Measurements from ENCODE around the gene DCLK1. TPM values are rescaled to one million over a fixed set of nuclear protein-coding genes. Genes with fewer than 3 reads are reported as not detected.

The DCLK1 gene
- total RNA-seq, 2 donors from 2014 or later, result 64.4 to 112 TPM

DNA sequence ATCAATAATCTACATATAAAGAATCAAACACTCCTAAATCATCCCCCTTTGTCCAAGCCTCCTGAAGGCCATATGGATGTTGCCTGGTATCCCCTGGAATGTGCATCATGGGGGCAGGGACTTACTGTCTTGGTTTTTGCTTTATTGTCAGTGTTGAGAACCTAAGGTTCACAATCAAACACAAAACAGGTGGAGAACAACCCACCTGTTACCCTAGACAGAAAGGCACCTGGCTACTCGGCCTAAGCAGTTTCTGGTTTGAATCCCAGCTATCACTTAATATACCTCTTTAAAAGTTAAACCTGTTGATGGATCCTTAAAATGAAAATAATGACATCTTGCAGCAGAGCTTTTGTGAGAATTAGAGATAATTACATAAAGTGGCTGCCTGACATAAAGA is 68.9 kb downstream of the DCLK1 start:
- no peak for DNase-seq (ENCODE audit: low spot score)
- intact Hi-C loops (cut with DNase I), result no loop called here

DNA sequence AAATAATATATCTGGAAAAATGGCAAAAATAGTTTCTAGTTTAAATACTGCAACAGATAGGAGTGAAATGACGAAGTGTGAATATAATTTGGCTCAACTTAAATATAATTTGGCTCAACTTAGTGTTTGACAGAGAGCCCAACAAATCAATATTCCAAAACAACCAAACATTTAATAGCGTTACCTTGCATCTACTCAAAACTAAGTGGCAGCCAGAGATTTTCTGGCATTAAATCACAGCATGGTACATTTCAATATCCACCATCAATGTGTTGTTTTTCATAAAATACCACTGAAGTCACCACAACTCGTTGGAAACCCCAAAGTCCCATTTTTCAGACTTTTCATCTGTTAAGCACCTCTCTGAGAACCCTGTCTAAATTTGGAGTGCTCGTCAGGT is 69.6 kb downstream of the DCLK1 start:
- intact Hi-C loops (cut with DNase I), result no loop called here

DNA sequence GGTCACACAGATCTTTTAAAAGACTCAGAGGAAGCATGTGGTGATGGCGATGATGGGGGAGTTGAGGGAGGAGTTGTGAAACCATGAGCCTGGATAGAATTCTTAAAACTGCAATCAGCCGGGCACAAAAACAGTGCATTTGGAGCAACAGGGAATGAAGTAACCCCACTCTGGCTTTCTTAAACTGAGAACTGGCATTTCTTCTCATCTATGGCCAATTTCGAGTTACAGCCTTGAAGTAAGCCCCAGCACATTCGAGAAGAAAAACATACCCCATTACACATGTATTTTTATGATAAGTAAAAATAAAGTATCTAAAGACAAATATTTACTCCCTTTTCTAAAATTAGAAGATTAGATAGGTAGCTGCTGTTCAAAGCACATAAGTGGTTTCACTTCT is 70.1 kb downstream of the DCLK1 start:
- intact Hi-C loops (cut with DNase I), result no loop called here
- DNase-seq (ENCODE audit: low spot score), result no peak

More for the DNA sequence above, 69.6 kb downstream of the DCLK1 start:
- no peak for DNase-seq (ENCODE audit: low spot score)

DNA sequence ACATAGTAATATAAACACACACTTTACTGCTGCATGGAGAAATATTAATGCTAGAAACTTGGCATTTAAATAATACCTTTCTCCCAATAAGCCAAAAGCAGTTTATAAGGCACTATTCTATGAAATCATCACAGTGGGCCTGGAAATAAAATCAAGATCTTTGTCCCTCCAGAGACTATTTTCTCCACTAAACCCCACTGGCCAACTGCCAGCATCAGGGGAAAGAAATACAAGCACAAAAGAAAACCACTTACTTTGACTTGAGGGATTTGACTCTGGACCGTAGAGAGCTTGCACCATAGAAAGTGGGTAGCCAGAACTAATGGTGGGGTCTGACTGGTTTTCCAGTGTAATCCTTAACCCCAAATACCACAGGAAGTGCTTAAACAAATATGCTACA is 71.9 kb downstream of the DCLK1 start:
- DNase-seq (ENCODE audit: low spot score), result no peak
- intact Hi-C loops (cut with DNase I), result no loop called here

DNA sequence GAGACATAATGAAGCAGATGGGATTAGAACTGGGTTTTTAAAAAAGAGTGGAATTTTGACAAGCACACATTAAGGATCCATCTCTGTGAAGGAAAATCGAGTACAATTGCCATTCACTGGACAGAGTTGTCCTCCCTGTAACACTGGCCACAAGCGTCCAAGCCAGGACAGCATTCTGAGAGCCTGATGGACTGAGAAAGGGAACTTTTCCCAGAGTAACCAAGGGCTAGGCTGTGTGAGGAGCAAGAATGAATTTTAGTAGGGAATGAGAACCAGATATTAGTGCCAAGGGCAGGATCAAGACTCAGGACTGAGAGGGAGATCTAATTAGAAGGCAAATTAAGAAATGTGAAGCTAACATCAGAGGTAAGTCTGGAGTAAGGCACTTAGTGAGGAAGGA is 73.1 kb downstream of the DCLK1 start:
- intact Hi-C loops (cut with DNase I), result no loop called here
- no peak for DNase-seq (ENCODE audit: low spot score)

DNA sequence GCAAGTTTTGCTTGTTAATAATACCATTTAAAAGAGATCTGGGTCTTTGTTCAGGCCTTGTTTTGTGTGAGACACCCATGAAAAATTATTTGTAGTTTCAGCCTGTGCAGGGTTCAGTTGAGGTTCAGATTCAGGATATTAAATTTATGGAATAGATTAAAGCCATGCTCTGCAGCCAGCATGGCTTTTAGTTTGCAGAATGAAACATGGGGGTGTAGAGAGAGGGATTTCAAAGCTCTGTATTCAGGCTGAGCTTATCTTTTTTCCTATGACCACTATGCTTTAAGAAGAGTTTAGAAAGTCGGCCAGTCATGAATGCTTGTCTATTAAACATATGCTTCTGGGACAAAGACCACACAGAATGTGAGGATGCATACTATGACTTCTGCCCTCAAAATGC is 73.6 kb downstream of the DCLK1 start:
- DNase-seq (ENCODE audit: low spot score), result no peak
- intact Hi-C loops (cut with DNase I), result no loop called here

DNA sequence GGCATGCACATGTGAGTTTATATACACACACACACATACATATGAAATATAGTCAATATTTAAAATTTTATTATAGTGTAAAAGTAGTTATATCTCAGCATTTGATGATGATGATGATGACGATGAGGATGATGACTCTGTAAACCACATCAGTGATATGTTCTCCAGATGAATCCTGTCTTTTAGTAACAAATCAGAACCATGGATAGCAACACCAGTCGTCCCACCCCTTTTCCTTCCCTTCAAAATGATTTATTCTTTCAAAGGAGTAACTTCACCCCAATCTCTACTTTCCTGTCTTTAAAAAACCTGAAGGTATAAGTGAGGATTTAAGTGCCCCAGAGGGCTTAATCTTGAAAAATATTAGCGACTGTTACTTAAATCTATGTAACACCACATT is 74.1 kb downstream of the DCLK1 start:
- no peak for DNase-seq (ENCODE audit: low spot score)
- intact Hi-C loops (cut with DNase I), result no loop called here

DNA sequence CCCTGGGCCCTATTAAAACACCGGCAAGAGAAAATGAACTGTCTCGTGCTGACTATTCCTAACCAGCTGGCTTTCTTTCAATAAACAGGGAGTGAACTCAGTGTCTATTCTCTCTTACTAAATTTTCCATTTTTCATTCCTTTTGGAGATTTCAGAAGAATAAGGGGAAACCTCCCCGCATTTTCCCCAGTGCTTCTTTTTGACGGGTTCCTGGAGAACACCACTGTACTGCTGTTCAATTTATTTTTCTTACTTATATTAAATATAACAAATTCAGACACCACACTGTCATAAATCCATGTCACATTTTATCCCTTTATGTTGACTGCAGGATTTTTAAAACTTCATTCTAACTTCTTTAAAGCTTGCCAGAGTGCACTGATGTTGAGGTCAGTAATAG is 75.8 kb downstream of the DCLK1 start:
- DNase-seq (ENCODE audit: low spot score), result no peak
- intact Hi-C loops (cut with DNase I), result no loop called here

DNA sequence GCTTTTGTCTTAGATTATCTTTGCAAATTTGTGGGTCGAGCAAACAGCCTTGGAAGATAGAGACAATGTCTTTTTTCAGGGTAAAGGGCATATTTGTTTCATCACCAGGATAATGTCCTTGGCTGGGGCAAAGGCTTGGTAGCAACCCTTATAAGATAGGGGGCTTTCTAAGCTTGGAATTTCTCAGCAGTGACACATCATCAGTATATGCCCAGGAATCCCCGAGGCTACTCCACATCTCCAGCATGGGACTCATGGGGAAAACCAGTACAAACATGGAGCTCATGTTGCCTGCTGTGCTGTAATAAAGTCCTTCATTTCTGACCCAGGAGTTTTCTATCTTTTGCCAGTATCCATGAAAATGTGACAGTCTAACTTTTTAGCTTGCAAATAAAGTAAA is 77.1 kb downstream of the DCLK1 start:
- no peak for DNase-seq (ENCODE audit: low spot score)
- intact Hi-C loops (cut with DNase I), result no loop called here

DNA sequence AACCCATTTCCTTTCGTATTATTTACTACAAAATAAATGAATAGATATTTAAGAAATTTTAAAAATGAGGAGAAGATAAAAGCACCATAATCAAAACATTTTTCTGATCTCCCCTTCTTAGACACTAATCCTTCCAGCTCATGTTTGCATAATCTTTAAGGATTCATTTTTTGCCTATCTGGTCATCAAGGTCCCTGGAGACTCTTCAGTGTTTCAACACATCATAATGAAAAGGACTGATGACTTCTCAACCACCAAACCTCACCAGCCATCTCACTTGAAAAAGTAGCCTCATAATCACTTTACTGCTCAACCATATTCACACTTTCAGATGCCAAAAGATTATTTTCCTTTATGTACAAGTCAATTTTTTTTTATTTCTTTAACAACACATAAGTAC is 80.1 kb downstream of the DCLK1 start:
- intact Hi-C loops (cut with DNase I), result no loop called here
- DNase-seq (ENCODE audit: low spot score), result no peak

DNA sequence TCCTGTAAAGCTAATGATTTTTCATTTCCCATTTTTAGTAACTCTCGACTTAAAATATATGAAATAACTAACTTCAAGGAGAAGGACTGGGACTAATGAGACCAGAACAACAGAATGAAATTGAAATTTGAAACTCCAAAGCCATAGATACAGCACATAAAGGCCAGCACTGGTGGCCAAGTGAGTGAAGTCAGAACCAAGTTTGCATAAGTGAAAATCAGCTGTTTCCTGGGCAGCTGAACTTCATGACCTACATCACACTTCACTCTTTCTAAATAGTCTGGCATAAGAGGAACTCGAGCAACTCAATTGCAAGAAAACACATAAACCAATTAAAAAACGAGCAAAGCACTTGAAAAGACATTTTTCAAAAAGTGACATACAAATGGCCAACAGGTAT is 84.5 kb downstream of the DCLK1 start:
- intact Hi-C loops (cut with DNase I), result no loop called here
- no peak for DNase-seq (ENCODE audit: low spot score)

DNA sequence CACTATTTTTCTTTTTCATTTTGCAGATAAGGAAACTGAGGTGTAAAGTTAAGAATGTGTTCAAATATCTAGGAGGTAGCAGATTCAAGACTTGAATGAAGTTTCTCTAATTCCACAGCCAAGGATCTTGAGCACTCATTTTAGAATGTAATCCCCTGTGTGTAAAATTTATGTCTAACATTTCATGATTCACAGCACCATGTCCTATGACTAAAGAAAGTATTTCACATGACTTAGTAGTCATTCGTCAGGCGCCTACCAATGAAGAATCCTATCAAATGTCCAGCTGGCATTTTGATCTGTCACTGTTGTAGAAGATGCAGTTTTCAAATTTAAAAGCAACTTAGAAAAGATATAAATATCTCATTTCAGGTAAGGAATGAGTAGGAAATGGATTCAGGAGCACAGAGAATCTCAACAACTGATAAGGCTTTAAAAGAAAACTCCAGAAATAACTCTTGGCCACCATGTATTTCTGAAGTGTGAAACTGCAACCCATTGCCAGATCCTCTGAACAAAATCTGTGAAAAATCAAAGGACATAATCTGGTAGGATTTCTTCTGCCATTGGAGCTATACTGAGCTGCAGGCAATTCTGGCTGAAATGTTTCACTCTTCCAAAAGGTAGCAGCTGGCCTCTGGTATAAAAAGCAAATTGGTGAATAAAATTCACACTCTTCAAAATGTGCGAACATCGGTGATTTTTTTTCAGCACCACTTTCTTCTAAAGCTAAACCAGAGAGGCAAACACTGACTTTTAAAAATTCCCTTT is 92.2 kb downstream of the DCLK1 start:
- intact Hi-C loops (cut with DNase I), result no loop called here
- DNase-seq (ENCODE audit: low spot score), result no peak

DNA sequence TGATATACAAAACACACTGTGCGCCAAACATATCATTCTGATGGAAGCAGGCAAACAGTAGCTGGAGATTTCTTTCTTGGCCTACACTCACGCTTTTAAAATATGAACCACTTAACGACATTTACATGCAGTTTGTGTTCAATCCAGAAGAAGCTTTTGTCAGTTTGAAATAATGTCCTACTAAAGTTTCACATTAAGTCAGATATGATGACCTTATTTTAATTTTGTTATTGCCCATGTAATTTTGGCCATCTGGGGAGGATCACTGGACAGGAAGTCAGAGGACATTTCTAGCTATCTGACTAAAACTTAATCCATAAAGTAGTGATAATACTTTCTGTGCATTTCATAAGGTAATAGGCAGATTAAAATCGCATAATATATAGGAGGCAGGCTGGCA is 98.1 kb downstream of the DCLK1 start:
- no peak for DNase-seq (ENCODE audit: low spot score)
- intact Hi-C loops (cut with DNase I), result no loop called here

DNA sequence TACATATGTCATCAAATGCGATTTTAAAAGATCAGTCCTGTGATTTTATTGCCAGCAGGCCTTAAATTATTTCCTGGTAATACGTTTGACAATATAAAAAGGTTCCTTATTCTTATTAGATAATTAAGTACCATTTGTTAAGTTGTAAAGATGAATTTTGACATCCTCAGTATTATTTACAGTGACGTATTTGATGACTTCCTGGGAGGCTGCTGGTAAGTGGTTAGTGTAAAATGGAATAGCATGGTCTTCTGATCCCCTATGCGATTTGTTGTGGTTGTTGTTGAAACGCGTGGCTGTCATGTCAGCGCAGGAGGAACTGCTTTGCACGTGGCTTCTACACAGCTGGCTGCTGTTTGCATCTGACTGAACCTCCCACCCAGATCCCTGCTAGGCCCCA is 99.7 kb downstream of the DCLK1 start:
- intact Hi-C loops (cut with DNase I), result no loop called here
- no peak for DNase-seq (ENCODE audit: low spot score)

DNA sequence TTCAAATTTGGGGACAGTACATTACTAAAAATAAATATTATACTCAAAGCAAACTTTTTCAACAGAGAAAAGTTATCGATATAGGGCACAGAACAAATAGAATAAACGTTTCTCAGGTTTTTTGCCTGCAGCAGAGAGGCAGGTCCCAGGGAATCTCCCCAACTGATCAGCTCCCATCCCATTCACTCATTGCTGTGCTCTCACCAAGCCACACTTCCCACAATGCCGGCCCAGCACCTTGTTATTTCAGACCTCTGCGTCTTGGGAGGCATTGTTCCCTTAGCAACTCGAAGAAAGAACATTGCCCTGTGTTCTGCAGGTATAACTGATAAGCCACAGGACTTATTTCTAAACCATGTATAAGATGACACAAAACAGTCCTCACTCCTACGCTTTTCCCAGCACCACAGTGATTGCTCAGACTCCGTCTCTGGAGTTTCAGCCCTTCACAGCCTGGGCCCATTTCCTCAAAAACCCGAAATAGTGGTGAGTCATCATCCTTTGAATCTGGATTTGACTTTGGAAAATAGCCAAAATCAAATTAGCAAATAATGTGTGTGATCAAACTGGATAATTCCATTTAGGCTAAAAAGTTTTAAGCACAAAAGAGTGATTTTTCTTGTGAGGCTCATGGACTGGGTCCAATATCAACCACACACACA is 100.4 kb downstream of the DCLK1 start:
- intact Hi-C loops (cut with DNase I), result no loop called here
- no peak for DNase-seq (ENCODE audit: low spot score)

DNA sequence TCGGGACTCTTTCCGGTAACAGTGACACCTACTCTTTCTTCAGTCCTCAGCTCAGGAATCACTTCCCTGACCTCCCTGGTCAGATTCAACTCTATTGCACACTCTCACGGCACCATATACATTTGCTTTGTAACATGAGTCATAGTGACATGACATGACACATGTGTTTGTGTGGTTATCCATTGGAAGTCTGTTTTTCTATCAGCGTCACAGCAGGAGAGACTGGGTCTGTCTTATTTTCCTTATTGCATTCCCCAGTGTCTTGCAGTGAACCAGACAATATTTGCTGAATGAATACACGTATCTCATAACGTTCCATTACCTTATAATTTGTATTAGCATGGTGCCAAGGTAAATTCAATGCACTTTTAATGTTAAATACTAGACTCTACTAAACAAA is 102.0 kb downstream of the DCLK1 start:
- DNase-seq (ENCODE audit: low spot score), result no peak
- intact Hi-C loops (cut with DNase I), result no loop called here

DNA sequence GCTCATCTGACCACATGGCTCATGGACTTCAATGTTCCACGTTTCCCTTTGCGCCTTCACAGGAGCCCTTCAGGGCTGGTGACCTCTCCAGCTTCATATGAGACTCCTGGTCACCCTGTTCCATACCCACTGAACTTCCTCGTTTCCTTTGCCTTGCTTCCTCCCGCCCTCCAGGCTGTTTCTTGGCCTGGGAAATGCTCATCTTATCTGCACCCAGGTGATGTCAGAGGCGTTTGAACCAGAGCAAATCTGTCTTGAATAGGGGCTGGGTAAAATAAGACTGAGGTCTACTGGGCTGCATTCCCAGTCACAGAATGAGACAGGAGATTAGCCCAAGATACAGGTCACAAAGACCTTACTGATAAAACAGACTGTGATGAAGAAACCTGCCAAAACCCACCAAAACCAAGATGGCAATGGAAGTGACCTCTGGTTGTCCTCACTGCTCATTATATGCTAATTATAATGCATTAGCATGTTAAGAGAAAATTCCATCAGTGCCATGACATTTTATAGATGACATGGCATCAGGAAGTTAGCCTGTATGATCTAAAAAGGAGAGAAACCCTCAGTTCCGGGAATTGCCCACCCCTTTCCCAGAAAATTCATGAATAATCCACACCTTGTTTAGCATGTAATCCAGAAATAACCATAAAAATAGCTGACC is 102.7 kb downstream of the DCLK1 start:
- intact Hi-C loops (cut with DNase I), result no loop called here

DNA sequence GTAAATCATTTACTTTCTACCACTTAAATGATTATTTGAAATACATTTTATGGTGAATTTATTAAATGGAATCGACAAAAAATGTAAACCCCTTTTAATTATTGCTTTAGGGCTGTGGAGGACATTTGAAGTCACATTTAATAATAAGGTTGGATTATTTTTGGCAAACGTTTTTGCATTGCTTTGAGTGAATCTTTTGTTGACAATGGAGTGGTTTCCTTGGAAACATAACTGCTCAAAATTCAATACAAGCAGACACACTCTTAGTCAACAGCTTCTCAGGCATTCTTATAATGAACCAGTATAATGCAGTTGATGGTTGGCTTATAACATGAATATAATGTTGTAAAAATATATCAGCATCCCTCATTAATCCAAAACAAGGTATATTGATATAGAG is 104.7 kb downstream of the DCLK1 start:
- DNase-seq (ENCODE audit: low spot score), result no peak
- intact Hi-C loops (cut with DNase I), result no loop called here

More for the DNA sequence above, 102.7 kb downstream of the DCLK1 start:
- no peak for DNase-seq (ENCODE audit: low spot score)

DNA sequence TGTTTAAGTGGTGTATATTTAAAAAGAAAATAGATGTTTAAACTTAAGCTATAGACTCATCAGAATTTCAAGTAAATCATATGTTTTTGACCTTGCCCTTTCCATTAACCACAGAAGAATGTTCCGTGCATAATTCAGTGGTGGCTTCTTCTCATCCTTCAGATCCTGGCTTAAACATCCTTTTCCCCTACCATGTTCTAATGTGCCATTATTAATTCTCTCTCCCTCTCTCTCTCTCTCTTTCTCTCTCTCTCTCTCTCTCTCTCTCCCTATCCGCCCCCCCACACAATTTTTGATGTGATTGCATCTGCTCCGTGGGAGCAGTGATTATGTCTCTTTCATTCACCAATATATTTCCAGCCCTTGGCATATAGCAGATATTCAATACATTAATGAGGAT is 116.4 kb downstream of the DCLK1 start:
- no peak for DNase-seq (ENCODE audit: low spot score)
- intact Hi-C loops (cut with DNase I), result no loop called here

DNA sequence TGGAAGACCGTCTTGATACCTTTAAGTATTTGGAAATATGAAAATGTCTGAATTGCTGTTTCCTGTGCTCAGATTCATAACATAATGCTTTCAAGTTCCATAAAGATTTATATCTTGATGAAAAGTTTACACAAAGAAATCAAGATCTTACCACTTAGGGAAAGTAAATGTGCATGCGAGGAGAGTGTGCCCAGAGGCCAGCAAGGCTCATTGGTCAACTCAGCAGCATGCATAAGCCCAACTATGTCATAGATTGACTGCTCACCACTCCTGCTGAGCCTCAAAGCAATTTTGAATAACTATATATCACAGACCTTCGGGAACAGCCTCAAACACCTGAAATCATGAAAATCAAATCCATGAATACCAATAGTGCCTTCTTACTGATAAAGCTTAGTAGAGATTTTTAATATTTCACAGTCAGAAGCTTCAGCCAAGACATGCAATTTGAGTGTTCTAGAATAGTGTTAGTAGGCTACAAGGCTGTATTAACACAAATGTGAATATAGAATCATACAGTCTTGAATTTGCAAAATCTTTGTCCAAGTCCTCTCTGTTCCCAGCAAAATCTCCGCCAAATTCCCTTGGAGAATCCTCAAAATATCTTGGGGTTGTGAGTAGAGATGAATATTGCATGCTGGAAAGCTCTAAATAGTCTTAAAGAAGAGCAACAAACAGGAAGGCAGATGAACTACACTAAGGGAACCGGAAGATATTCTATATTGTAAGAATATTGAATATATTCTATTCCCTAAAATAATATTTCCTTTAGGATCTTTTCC is 124.1 kb downstream of the DCLK1 start:
- intact Hi-C loops (cut with DNase I), result no loop called here
- no peak for DNase-seq (ENCODE audit: low spot score)

Measured in posterior vena cava (tissue), 2 donors.